Measurements from ENCODE around the gene GRID2.

- TF ChIP-seq POLR2A (IDR thresholded peaks at IDR 0.05; ENCODE audit: low read depth, low read length): no peak
- no peak for TF ChIP-seq POLR2AphosphoS5 (IDR thresholded peaks at IDR 0.05; ENCODE audit: low read depth, low read length)
Measured at GRCh38 chr4:92303621-92304027, at the start of gene GRID2.
